HG02763 (cell line): ENCODE results near the gene TBX21.

ENCODE experiments used
- ATAC-seq: cut with Tn5 transposase; IDR thresholded peaks from one replicate; pipeline ENCODE4 v1.9.1; 2021; ENCODE audit warnings: mild to moderate bottlenecking, moderate library complexity; ENCODE audit not compliant: unreplicated experiment

The TBX21 gene

GRCh38 chr17:47712330-47713023 is 20.6 kb upstream of the TBX21 start:
- no peak for ATAC-seq

GRCh38 chr17:47713980-47714700 is 18.9 kb upstream of the TBX21 start:
- no peak for ATAC-seq

- ATAC-seq: no peak
Observed at GRCh38 chr17:47714773-47715396, 18.2 kb upstream of the TBX21 start.

- no peak for ATAC-seq
Observed at GRCh38 chr17:47715669-47716325, 17.2 kb upstream of the TBX21 start.

GRCh38 chr17:47716375-47716774 is 16.7 kb upstream of the TBX21 start:
- ATAC-seq: no peak

- no peak for ATAC-seq
Observed at GRCh38 chr17:47717261-47717697, 15.8 kb upstream of the TBX21 start.

- ATAC-seq: no peak
Observed at GRCh38 chr17:47717979-47718621, 14.9 kb upstream of the TBX21 start.

- ATAC-seq: no peak
Observed at GRCh38 chr17:47718634-47719405, 14.2 kb upstream of the TBX21 start.

- no peak for ATAC-seq
Observed at GRCh38 chr17:47719411-47720152, 13.5 kb upstream of the TBX21 start.

GRCh38 chr17:47720196-47720595 is 12.8 kb upstream of the TBX21 start:
- no peak for ATAC-seq

- ATAC-seq: no peak
Observed at GRCh38 chr17:47720754-47721533, 12.1 kb upstream of the TBX21 start.

- ATAC-seq: no peak
Observed at GRCh38 chr17:47721725-47722124, 11.3 kb upstream of the TBX21 start.

- no peak for ATAC-seq
Observed at GRCh38 chr17:47724705-47725104, 8.3 kb upstream of the TBX21 start.

- ATAC-seq: no peak
Observed at GRCh38 chr17:47725446-47726111, 7.5 kb upstream of the TBX21 start.

GRCh38 chr17:47726796-47727703 is 6.0 kb upstream of the TBX21 start:
- no peak for ATAC-seq

GRCh38 chr17:47727704-47728036 is 5.4 kb upstream of the TBX21 start:
- ATAC-seq: no peak

- no peak for ATAC-seq
Observed at GRCh38 chr17:47728214-47728877, 4.7 kb upstream of the TBX21 start.
